Liver (tissue), 9 donors: ENCODE data around the gene IL17RB. TPM values are rescaled to one million over a fixed set of nuclear protein-coding genes. Genes with fewer than 3 reads are reported as not detected.

Experiments
- DNase-seq: peaks from one replicate; pipeline ENCODE4 v3.0.0-alpha.2; 2017; ENCODE audit warnings: low spot score
- H3K27ac ChIP-seq, 2 donors: one replicate each; pipeline ENCODE4 v1.7.0; 2013; ENCODE audit warnings: inconsistent platforms in 2 of 2, low read length in 2 of 2, control low read depth in 1 of 2, low read depth in 1 of 2, mild to moderate bottlenecking in 1 of 2
- H3K27me3 ChIP-seq, 4 donors: one replicate each; pipeline versions ENCODE4 v1.6.1 to v1.7.0; 2013; ENCODE audit warnings: low read length in 3 of 4, inconsistent platforms in 1 of 4, mild to moderate bottlenecking in 1 of 4, moderate library complexity in 1 of 4; ENCODE audit not compliant: control insufficient read depth in 4 of 4, insufficient read depth in 4 of 4
- H3K36me3 ChIP-seq, 4 donors: one replicate each; pipeline versions ENCODE4 v1.6.1 to v1.7.0; 2013; ENCODE audit warnings: low read length in 3 of 4, mild to moderate bottlenecking in 3 of 4, low read depth in 1 of 4, moderate library complexity in 1 of 4; ENCODE audit not compliant: control insufficient read depth in 4 of 4, insufficient read depth in 3 of 4
- H3K4me1 ChIP-seq, 4 donors: one replicate each; pipeline versions ENCODE4 v1.6.1 to v1.7.0; 2013; ENCODE audit warnings: low read length in 3 of 4, mild to moderate bottlenecking in 3 of 4, moderate library complexity in 1 of 4; ENCODE audit not compliant: control insufficient read depth in 4 of 4, insufficient read depth in 4 of 4
- H3K4me3 ChIP-seq, 3 donors: one replicate each; pipeline versions ENCODE4 v1.6.1 to v1.7.0; 2013; ENCODE audit warnings: low read length in 3 of 3, control low read depth in 1 of 3, low read depth in 1 of 3, mild to moderate bottlenecking in 1 of 3
- H3K9ac ChIP-seq, 2 donors: one replicate each; pipeline ENCODE4 v1.7.0; 2013; ENCODE audit warnings: low read length in 2 of 2, mild to moderate bottlenecking in 2 of 2, moderate library complexity in 2 of 2, control low read depth in 1 of 2, low read depth in 1 of 2
- H3K9me3 ChIP-seq, 4 donors: one replicate each; pipeline versions ENCODE4 v1.6.1 to v1.7.0; 2013; ENCODE audit warnings: low read length in 3 of 4; ENCODE audit not compliant: control insufficient read depth in 4 of 4
- EGR1 ChIP-seq, 2 donors: IDR thresholded peaks; 2 replicates each; pipeline ENCODE4 v1.6.1; 2016 to 2018; ENCODE audit warnings: antibody characterized with exemption in 2 of 2, low read depth in 2 of 2
- FOXA1 ChIP-seq: IDR thresholded peaks from 2 replicates; pipeline ENCODE4 v1.6.1; 2016; ENCODE audit warnings: antibody characterized with exemption
- FOXA2 ChIP-seq: IDR thresholded peaks from 2 replicates; pipeline ENCODE4 v1.6.1; 2016; ENCODE audit warnings: antibody characterized with exemption
- GABPA ChIP-seq, 2 donors: IDR thresholded peaks in 1 of 2; conservative IDR thresholded peaks in 1 of 2; 2 replicates each; pipeline ENCODE4 v1.6.1; 2016; ENCODE audit warnings: antibody characterized with exemption in 2 of 2, mild to moderate bottlenecking in 1 of 2, moderate library complexity in 1 of 2
- HNF4A ChIP-seq, 2 donors: conservative IDR thresholded peaks; 2 replicates each; pipeline ENCODE4 v1.6.1; 2016; ENCODE audit warnings: antibody characterized with exemption in 2 of 2, mild to moderate bottlenecking in 2 of 2
- HNF4G ChIP-seq: IDR thresholded peaks from 2 replicates; pipeline ENCODE4 v1.6.1; 2016; ENCODE audit warnings: antibody characterized with exemption
- JUND ChIP-seq, 2 donors: IDR thresholded peaks; 2 replicates each; pipeline ENCODE4 v1.6.1; 2016; ENCODE audit warnings: antibody characterized with exemption in 2 of 2
- MAX ChIP-seq: IDR thresholded peaks from 2 replicates; pipeline ENCODE4 v1.6.1; 2016; ENCODE audit warnings: antibody characterized with exemption
- NR2F2 ChIP-seq: IDR thresholded peaks from 2 replicates; pipeline ENCODE4 v1.6.1; 2016; ENCODE audit warnings: antibody characterized with exemption
- RAD21 ChIP-seq, 2 donors: IDR thresholded peaks; 2 replicates each; pipeline ENCODE4 v1.6.1; 2016; ENCODE audit warnings: antibody characterized with exemption in 2 of 2, mild to moderate bottlenecking in 2 of 2
- RXRA ChIP-seq, 2 donors: IDR thresholded peaks; 2 replicates each; pipeline ENCODE4 v1.6.1; 2017 to 2018; ENCODE audit warnings: antibody characterized with exemption in 2 of 2, mild to moderate bottlenecking in 1 of 2
- SP1 ChIP-seq: IDR thresholded peaks from 2 replicates; pipeline ENCODE4 v1.6.1; 2018; ENCODE audit warnings: antibody characterized with exemption, mild to moderate bottlenecking
- TAF1 ChIP-seq: conservative IDR thresholded peaks from 2 replicates; pipeline ENCODE4 v1.6.1; 2016; ENCODE audit warnings: antibody characterized with exemption, mild to moderate bottlenecking
- YY1 ChIP-seq: IDR thresholded peaks from 2 replicates; pipeline ENCODE4 v1.6.1; 2016; ENCODE audit warnings: antibody characterized with exemption, mild to moderate bottlenecking
- ZBTB33 ChIP-seq: IDR thresholded peaks from 2 replicates; pipeline ENCODE4 v1.6.1; 2016; ENCODE audit warnings: antibody characterized with exemption
- WGBS: extraction: QIAGEN DNeasy Blood & Tissue Kit; methylation state at CpG from one replicate; pipeline ENCODE4 v1.1.7; 2013; 5-methylcytosine and 5-hydroxymethylcytosine counted together
- polyA plus RNA-seq, 2 donors: library from polyadenylated mRNA; stranded (reverse) in 1 of 2; unstranded in 1 of 2; fragments of 200-250 nt in 1 of 2; fragments of >200 nt in 1 of 2; fragmentation: Nextera tagmentation in 1 of 2; extraction: Ambion mirVana in 1 of 2; gene quantifications; one replicate each; pipeline versions ENCODE4 v1.2.1 to v1.2.3, GENCODE V29; 2013 to 2015
- total RNA-seq, 2 donors: library from RNA; depleted of rRNA; stranded (reverse); fragments of >200 nt; gene quantifications; one replicate each; pipeline ENCODE4 v1.2.3, GENCODE V29; 2014
- TF ChIP-seq, protein P1 (sequence below): IDR thresholded peaks from 2 replicates; pipeline ENCODE4 v1.6.1; 2016; ENCODE audit warnings: antibody characterized with exemption
- TF ChIP-seq, protein P2 (sequence below): fragments of 150-350 bp; IDR thresholded peaks from 2 replicates; pipeline ENCODE4 v1.5.1; 2017; ENCODE audit warnings: improper control_type of control experiment, low read depth, low read length; ENCODE audit not compliant: missing input control
- TF ChIP-seq, protein P3 (sequence below): IDR thresholded peaks from 2 replicates; pipeline ENCODE4 v1.6.1; 2016; ENCODE audit warnings: antibody characterized with exemption, mild to moderate bottlenecking
- donor health status: healthy.
- donor health status: healthy.
- donor health status: healthy.
- donor health status: healthy.
- donor health status: healthy.

The IL17RB gene
- total and polyA plus RNA-seq, 4 donors, result 11.8 to 21.6 (median 15.8) TPM

GRCh38 chr3:53890726-53891475 is 44.5 kb downstream of the IL17RB start:
- Histone ChIP-seq H3K27ac (peak overlapping the region; percentile 93 to 96), H3K36me3 (peaks cover 0 to 13% (median 10%) of the 10 kb centered on the region in 4 donors), H3K9ac (peak overlapping the region; percentile 86 to 99), H3K4me3 (peak overlapping the region; percentile 88 to 95 (median 90)), H3K9me3 (no peaks in the 10 kb centered on the region), H3K4me1 (peaks cover 0 to 19% (median 12%) of the 10 kb centered on the region in 4 donors), H3K27me3 (no peaks in the 10 kb centered on the region)
- WGBS, result 2% methylated on average over 21 of the region's 21 CpGs
- no peak for DNase-seq
- TF ChIP-seq, protein P1, sequence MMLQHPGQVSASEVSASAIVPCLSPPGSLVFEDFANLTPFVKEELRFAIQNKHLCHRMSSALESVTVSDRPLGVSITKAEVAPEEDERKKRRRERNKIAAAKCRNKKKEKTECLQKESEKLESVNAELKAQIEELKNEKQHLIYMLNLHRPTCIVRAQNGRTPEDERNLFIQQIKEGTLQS, result no peak
- TF ChIP-seq JUND (IDR thresholded peaks at IDR 0.05) (peak; percentile 27 to 47), ZBTB33 (no peak), EGR1 (IDR thresholded peaks at IDR 0.05; ENCODE audit: low read depth in 2 of 2) (no peak), MAX (no peak)

DNA sequence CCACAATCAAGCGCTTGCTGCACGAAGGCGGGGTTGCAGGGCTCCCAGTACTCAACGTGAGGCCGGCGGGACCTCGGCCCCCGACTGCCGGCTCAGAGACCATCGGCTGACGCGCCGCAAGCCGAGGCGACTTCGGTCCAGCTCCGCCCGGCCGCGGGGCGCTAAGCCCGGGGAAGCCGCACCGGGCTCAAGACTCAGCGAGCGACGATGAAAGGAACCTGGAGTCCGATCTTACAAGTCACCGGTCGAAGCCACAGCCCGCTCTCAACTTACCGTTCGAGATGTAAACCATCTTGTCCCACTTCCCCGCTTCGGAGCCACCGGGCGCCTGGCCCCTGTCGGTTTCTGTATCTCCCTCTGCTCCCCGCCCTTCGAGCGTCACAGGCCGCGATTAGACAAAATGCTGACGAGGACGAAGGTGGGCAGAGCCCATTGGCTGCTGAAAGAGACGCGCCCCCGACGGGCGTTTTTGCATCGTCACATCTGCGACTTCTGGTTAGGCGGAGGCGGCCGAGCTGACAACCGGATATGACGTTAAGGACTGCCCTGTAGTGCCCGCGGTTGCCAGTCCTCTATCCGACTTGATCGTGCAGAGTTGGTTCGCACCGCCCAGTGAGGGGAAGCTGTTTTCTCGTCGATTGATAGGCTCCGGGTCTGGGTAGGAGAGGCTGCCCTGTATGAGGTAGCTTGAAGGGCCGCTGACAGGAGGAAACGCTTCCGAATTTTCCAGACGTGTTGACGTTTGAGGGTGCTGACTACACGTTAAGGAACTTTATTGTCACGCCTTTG is 45.3 kb downstream of the IL17RB start, which contains the start of gene SELENOK:
Gene SELENOK (minus strand): TSS at position 363 of the 789 bp plus-strand sequence.
- peaks cover 0 to 19% (median 12%) of the 10 kb centered on the region in 4 donors for H3K4me1 ChIP-seq
- under 1% methylated on average over 73 of the region's 73 CpGs for WGBS

More for the DNA sequence above, 45.3 kb downstream of the IL17RB start, which contains the start of gene SELENOK:
- peak within 1 kb of the TSS; percentile 86 to 99 for H3K9ac ChIP-seq
- H3K36me3 ChIP-seq, result peaks cover 0 to 11% (median 8%) of the 10 kb centered on the region in 4 donors
- peak; percentile 33 to 50 for TF ChIP-seq HNF4A (conservative IDR thresholded peaks at IDR 0.05)
- peak; percentile 97 to 98 for TF ChIP-seq GABPA (IDR thresholded peaks at IDR 0.05 in 1 of 2, conservative IDR thresholded peaks at IDR 0.05 in 1 of 2)
- peak; percentile 79 for TF ChIP-seq ZBTB33
- TF ChIP-seq, protein P1, result peak; percentile 43
- peak; percentile 94 for TF ChIP-seq TAF1
- TF ChIP-seq RAD21 (IDR thresholded peaks at IDR 0.05), result no peak
- TF ChIP-seq YY1, result peak; percentile 92
- TF ChIP-seq SP1, result peak; percentile 88
- TF ChIP-seq NR2F2, result no peak
- TF ChIP-seq, protein P2, sequence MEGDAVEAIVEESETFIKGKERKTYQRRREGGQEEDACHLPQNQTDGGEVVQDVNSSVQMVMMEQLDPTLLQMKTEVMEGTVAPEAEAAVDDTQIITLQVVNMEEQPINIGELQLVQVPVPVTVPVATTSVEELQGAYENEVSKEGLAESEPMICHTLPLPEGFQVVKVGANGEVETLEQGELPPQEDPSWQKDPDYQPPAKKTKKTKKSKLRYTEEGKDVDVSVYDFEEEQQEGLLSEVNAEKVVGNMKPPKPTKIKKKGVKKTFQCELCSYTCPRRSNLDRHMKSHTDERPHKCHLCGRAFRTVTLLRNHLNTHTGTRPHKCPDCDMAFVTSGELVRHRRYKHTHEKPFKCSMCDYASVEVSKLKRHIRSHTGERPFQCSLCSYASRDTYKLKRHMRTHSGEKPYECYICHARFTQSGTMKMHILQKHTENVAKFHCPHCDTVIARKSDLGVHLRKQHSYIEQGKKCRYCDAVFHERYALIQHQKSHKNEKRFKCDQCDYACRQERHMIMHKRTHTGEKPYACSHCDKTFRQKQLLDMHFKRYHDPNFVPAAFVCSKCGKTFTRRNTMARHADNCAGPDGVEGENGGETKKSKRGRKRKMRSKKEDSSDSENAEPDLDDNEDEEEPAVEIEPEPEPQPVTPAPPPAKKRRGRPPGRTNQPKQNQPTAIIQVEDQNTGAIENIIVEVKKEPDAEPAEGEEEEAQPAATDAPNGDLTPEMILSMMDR, result no peak
- TF ChIP-seq JUND (IDR thresholded peaks at IDR 0.05), result peak; percentile 31 to 73
- peak; percentile 92 for TF ChIP-seq MAX
- TF ChIP-seq RXRA (IDR thresholded peaks at IDR 0.05), result peak; percentile 75 to 80
- peak; percentile 70 for TF ChIP-seq FOXA1
- TF ChIP-seq EGR1 (IDR thresholded peaks at IDR 0.05; ENCODE audit: low read depth in 2 of 2), result peak; percentile 63 to 90
- TF ChIP-seq FOXA2, result no peak
- TF ChIP-seq, protein P3, sequence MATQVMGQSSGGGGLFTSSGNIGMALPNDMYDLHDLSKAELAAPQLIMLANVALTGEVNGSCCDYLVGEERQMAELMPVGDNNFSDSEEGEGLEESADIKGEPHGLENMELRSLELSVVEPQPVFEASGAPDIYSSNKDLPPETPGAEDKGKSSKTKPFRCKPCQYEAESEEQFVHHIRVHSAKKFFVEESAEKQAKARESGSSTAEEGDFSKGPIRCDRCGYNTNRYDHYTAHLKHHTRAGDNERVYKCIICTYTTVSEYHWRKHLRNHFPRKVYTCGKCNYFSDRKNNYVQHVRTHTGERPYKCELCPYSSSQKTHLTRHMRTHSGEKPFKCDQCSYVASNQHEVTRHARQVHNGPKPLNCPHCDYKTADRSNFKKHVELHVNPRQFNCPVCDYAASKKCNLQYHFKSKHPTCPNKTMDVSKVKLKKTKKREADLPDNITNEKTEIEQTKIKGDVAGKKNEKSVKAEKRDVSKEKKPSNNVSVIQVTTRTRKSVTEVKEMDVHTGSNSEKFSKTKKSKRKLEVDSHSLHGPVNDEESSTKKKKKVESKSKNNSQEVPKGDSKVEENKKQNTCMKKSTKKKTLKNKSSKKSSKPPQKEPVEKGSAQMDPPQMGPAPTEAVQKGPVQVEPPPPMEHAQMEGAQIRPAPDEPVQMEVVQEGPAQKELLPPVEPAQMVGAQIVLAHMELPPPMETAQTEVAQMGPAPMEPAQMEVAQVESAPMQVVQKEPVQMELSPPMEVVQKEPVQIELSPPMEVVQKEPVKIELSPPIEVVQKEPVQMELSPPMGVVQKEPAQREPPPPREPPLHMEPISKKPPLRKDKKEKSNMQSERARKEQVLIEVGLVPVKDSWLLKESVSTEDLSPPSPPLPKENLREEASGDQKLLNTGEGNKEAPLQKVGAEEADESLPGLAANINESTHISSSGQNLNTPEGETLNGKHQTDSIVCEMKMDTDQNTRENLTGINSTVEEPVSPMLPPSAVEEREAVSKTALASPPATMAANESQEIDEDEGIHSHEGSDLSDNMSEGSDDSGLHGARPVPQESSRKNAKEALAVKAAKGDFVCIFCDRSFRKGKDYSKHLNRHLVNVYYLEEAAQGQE, result peak; percentile 94
- TF ChIP-seq HNF4G, result peak; percentile 26
- peak within 1 kb of the TSS; percentile 93 to 96 for H3K27ac ChIP-seq
- no peaks in the 10 kb centered on the region for H3K9me3 ChIP-seq
- H3K4me3 ChIP-seq, result peak within 1 kb of the TSS; percentile 88 to 95 (median 90)
- no peaks in the 10 kb centered on the region for H3K27me3 ChIP-seq
- DNase-seq, result peak; percentile 95
